ENCODE data around the gene PPM1M.

Gene PPM1M

DNA sequence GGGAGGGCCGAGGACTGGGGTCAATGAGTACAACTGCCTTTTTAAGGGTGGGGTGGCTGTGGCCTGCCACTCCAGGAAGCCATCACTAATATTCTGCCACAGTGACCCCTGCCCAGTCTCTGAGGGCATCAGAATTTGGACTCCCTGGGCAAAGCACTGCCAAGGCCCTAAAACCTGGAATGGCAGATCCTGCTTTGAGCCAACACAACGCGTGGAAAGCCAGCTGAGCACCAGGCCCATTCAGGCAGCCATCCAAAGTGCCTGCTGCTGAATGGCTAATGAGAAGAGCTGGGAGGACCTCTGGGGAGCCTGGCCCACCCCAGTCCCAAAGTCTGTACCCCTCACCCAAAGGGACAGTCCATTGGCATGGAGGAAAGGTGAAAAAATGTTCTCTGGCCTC lies 11.6 kb upstream of the PPM1M start:
- Histone ChIP-seq H3K9ac (ENCODE audit: low read length) (no peak overlapping the region), H3K27ac (ENCODE audit: low read depth, low read length) (no peak overlapping the region), H3K9me3 (ENCODE audit: low read length) (no peaks in the 10 kb centered on the region), H3K4me1 (ENCODE audit: insufficient read depth, low read length) (peaks cover 45% of the 10 kb centered on the region), H3K36me3 (ENCODE audit: insufficient read depth, low read length) (peaks cover 47% of the 10 kb centered on the region), H3K4me3 (ENCODE audit: low read depth in 1 of 2, low read length in 2 of 2) (no peak overlapping the region), H3K27me3 (ENCODE audit: control insufficient read depth in 1 of 2, insufficient read depth in 2 of 2, low read length in 2 of 2) (no peaks in the 10 kb centered on the region)

DNA sequence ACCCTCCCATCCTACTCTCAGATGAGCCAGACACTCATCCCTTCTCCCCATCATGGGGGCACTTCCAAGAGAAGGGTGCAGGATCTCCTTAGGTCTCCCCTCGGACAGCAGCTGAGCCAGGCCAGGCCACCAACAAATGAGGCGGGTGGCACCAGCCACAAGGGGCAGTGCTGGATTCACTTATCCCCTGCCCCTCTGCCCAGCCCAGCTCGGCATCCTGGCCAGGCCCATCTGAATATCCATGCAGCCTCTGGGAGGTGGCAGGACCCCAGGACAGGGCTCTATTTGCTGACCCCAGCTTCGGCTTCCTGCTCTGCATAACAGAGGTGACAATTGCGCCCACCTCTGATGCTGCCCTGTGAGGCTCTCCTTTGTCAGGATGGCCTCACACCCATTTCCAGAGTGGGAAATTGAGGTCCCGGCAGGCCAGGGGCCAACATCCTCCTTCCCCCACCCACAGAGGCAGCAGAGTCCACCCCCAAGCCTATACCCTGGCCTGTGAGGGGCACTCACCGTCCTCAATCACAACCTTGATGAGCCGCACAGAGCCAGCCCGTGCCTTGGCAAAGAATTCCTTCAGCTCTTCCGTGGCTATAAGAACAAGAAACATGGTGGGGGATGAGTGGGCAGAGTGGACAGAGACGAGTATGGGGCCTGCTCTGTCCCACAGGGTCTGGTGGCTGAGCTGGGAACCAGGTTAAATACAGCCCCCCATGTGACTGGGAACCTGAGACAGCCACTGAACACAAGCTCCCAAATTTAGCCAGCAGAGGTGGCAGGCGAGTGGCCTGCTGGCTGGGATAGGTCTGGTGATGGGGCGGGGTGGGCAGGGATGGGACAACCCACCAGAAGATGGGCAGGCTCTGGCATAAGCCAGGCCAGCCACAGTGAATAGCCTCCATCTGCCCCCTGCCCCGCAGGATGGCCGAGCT lies 10.8 kb upstream of the PPM1M start:
- Histone ChIP-seq H3K27me3 (ENCODE audit: control insufficient read depth in 1 of 2, insufficient read depth in 2 of 2, low read length in 2 of 2) (no peaks in the 10 kb centered on the region), H3K27ac (ENCODE audit: low read depth, low read length) (no peak overlapping the region), H3K4me1 (ENCODE audit: insufficient read depth, low read length) (peaks cover 47% of the 10 kb centered on the region), H3K9me3 (ENCODE audit: low read length) (no peaks in the 10 kb centered on the region), H3K9ac (ENCODE audit: low read length) (no peak overlapping the region), H3K36me3 (ENCODE audit: insufficient read depth, low read length) (peaks cover 39% of the 10 kb centered on the region), H3K4me3 (ENCODE audit: low read depth in 1 of 2, low read length in 2 of 2) (no peak overlapping the region)

DNA sequence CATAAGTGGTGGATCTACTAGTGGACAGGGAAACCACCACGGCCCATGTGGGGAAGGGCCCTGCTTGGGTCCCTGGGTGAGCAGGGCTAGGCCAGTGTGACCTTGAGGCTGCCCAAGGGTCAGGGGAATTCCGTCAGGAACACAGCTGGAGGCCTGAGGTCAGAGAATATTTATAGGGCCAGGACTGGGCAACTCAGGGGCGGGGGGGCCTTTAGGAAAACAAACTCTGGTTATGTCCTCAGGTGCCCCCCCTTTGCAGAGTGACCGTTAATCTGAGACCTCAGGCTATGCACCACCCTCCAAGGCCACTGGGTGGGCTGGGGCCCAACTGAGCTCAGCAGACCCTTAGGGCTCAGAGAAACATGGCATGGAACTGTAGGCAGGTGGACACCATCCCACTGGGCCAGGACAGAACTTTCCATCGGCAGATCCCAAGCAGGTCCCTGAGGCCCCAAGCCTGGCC lies 9.1 kb upstream of the PPM1M start:
- Histone ChIP-seq H3K9me3 (ENCODE audit: low read length) (no peaks in the 10 kb centered on the region), H3K4me1 (ENCODE audit: insufficient read depth, low read length) (peaks cover 53% of the 10 kb centered on the region), H3K27ac (ENCODE audit: low read depth, low read length) (peak overlapping the region; percentile 99), H3K9ac (ENCODE audit: low read length) (peak overlapping the region; percentile 63), H3K36me3 (ENCODE audit: insufficient read depth, low read length) (peaks cover 23% of the 10 kb centered on the region), H3K4me3 (ENCODE audit: low read depth in 1 of 2, low read length in 2 of 2) (no peak overlapping the region), H3K27me3 (ENCODE audit: control insufficient read depth in 1 of 2, insufficient read depth in 2 of 2, low read length in 2 of 2) (no peaks in the 10 kb centered on the region)

DNA sequence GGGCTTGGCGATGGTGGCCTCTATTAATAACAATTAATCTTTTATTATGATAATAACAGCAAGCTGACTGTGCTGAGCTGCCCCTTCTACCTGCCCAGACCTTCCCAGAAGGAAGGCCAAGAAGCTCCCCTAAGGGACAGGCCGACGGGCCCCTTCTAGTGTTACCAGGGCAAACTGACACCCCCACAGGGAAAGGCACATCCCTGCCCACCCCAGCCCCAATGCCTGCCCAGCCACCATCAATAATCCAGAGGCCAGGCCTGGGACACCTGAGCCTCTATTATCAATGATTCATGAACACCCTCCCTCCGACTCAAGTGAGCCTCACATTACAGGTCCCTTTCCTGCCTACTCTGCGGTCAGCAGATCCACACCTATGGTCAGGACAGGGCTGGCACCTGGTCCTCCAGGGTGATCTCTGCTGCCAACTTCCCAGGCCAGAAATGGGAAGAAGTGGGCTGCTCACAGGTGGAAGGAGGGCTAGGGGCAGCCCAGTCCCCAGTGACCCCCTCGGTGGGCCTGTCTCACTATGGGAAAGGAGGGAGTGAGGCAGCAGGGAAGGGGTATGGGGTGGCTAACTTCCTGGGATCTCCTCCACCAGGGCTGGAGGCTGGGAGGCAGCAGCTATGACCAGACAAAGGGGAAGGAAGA lies 8.4 kb upstream of the PPM1M start:
- peaks cover 53% of the 10 kb centered on the region for H3K4me1 ChIP-seq (ENCODE audit: insufficient read depth, low read length)
- peaks cover 16% of the 10 kb centered on the region for H3K36me3 ChIP-seq (ENCODE audit: insufficient read depth, low read length)
- H3K27me3 ChIP-seq (ENCODE audit: control insufficient read depth in 1 of 2, insufficient read depth in 2 of 2, low read length in 2 of 2): no peaks in the 10 kb centered on the region
- peak overlapping the region; percentile 63 for H3K9ac ChIP-seq (ENCODE audit: low read length)
- no peaks in the 10 kb centered on the region for H3K9me3 ChIP-seq (ENCODE audit: low read length)
- H3K27ac ChIP-seq (ENCODE audit: low read depth, low read length): peak overlapping the region; percentile 99
- peak overlapping the region in 1 of 2 donors; percentile 98 for H3K4me3 ChIP-seq (ENCODE audit: low read depth in 1 of 2, low read length in 2 of 2)

DNA sequence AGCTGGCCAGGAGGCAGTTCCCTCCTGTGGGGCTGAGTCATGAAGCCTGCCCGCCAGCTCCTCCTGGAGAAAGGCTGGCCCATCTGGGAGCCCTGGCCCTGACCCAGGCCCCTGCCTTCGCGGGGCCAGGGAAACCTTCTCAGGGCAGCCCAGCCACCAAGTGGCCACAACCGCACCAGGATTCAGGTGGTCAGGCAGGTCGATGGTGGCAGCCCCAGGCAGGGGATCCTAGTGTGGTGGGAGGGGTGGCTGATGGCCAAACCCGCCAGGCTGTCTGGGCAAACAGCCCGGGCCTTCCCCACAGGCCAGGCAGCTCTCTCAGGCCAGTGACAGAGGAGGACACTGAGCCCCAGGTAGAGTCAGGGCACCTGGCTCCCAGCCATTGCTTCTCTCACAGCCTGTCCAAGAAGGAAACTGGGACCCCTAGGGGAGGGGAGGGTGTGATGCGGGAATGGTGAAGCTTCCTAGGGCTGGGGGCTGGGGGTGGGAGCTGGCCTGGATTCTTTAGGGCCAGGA lies 7.8 kb upstream of the PPM1M start:
- no peaks in the 10 kb centered on the region for H3K9me3 ChIP-seq (ENCODE audit: low read length)
- peak overlapping the region; percentile 63 for H3K9ac ChIP-seq (ENCODE audit: low read length)
- peak overlapping the region; percentile 47 to 98 for H3K4me3 ChIP-seq (ENCODE audit: low read depth in 1 of 2, low read length in 2 of 2)
- peaks cover 15% of the 10 kb centered on the region for H3K36me3 ChIP-seq (ENCODE audit: insufficient read depth, low read length)
- H3K27me3 ChIP-seq (ENCODE audit: control insufficient read depth in 1 of 2, insufficient read depth in 2 of 2, low read length in 2 of 2): no peaks in the 10 kb centered on the region
- peak overlapping the region; percentile 99 for H3K27ac ChIP-seq (ENCODE audit: low read depth, low read length)
- peaks cover 53% of the 10 kb centered on the region for H3K4me1 ChIP-seq (ENCODE audit: insufficient read depth, low read length)

DNA sequence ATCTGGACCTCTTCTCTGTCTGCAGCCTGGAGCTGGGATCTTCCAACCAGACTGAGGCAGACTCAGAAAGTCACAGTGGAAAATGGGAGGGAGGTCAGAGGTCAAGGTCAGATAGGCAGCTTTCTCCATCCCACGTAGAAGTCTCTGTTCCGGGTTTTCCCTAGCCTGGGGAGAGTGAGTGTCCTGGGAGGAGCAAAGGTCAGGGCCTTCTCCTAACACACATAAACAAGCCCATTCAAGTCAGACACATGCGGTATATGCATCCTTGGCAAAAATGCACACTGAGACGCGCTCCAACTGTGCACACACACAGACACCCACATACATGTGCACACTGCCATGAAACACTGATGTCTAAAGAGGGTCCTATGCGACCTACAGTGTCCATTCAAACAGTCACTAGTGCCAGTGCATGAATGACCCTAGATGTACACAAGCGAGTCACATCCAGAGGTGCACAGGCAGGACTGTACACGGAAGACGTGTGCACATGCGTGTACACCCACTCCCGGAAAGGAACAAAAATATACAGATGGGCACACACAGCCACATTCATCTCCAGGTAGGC lies 7.3 kb upstream of the PPM1M start:
- Histone ChIP-seq H3K27me3 (ENCODE audit: control insufficient read depth in 1 of 2, insufficient read depth in 2 of 2, low read length in 2 of 2) (no peaks in the 10 kb centered on the region), H3K9ac (ENCODE audit: low read length) (peak overlapping the region; percentile 63), H3K36me3 (ENCODE audit: insufficient read depth, low read length) (peaks cover 15% of the 10 kb centered on the region), H3K4me3 (ENCODE audit: low read depth in 1 of 2, low read length in 2 of 2) (peak overlapping the region; percentile 47 to 98), H3K4me1 (ENCODE audit: insufficient read depth, low read length) (peaks cover 53% of the 10 kb centered on the region), H3K27ac (ENCODE audit: low read depth, low read length) (peak overlapping the region; percentile 99), H3K9me3 (ENCODE audit: low read length) (no peaks in the 10 kb centered on the region)

DNA sequence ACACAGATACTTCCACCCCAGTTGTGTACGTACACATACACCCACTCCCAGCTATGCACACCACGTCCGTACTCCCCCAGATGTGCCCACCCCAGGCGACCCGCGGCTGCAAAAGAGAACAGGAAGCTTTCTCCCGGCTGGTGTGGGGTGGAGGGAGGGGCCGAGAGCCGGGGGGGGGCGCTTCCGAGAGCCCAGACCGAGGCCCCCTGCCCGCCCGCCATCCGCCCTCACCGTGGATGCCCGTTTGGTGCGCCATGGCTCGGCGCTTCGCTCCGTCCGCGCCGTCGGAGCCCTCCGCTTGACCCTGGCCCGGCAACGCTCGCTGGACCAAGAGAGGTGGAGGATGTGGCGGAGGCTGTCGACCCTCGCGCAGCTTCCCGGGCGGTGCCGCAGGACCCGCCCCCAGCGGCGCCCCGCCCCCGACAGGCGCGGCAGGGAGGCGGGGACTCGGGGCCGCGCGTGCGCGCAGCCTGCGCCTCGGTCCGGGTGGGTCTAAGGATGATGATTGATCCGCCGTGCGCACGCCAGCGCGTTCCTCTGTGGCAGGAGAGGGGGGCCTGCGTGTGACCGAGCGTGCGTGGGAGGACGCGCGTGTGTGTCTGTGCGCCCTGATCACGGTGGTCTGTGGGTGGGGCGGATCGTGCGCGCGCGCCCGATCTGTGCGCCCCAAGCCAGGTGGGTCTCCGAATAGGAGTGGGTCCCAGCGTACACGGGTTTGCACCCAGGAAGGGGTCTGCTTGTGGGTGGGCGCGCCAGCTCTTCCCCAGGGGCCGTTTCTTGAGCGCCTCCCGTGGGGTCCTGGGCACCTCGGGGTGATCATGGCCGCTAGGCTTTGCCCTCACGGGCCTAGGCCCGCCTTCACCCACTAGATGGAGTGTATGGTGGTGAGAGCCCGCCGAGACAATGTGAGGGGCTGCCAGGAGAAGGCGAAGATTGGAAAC lies 6.5 kb upstream of the PPM1M start, which contains the start of gene TWF2:
Gene TWF2 (minus strand): TSS at position 398 of the 941 bp plus-strand sequence. CDS start 142 bp downstream, at position 256.
- Histone ChIP-seq H3K27me3 (ENCODE audit: control insufficient read depth in 1 of 2, insufficient read depth in 2 of 2, low read length in 2 of 2) (no peaks in the 10 kb centered on the region), H3K9me3 (ENCODE audit: low read length) (no peaks in the 10 kb centered on the region), H3K9ac (ENCODE audit: low read length) (peak within 1 kb of the TSS; percentile 63), H3K27ac (ENCODE audit: low read depth, low read length) (peak within 1 kb of the TSS; percentile 99), H3K36me3 (ENCODE audit: insufficient read depth, low read length) (peaks cover 15% of the 10 kb centered on the region), H3K4me3 (ENCODE audit: low read depth in 1 of 2, low read length in 2 of 2) (peak within 1 kb of the TSS; percentile 47 to 98), H3K4me1 (ENCODE audit: insufficient read depth, low read length) (peaks cover 51% of the 10 kb centered on the region)

DNA sequence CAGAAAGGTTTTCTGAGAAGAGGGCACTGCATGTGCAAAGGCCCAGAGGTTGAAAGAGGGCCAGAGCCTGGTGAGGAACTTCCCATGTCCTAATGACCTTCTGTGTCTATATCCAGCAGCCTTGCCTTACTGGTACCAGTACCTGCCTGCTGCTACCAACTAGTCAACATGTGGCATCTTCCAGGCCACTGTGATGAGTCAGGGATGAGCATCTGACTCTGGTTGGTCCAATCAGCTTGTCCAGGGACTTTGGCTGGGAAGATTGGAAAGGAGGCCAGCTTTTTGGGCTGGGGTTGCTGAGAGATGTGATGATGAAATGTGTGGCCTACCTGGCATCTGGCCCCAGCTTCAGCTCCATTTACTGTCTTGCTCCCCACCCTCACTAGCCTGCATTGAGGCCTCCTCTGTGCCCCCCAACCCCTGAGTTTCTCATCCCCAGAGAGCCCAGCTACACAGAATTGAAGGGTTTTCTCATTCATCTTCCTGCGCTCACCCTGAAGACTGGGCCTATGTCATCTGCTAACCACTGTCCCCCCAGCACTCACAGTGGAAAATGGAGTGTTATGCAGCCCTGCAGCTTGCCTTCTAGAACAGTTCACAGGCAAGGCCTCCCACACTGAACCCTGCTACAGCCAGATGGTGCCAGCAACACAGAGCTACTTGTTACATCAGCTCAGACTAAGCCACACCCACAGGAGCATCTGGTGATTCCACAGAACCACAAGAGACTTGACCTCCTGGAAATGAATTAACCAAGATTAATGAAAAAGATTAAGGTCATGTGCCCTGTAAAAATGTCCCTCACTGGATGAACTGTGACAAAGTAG lies 5.3 kb upstream of the PPM1M start:
- no peak overlapping the region for H3K4me3 ChIP-seq (ENCODE audit: low read depth in 1 of 2, low read length in 2 of 2)
- peaks cover 44% of the 10 kb centered on the region for H3K4me1 ChIP-seq (ENCODE audit: insufficient read depth, low read length)
- no peaks in the 10 kb centered on the region for H3K9me3 ChIP-seq (ENCODE audit: low read length)
- no peak overlapping the region for H3K9ac ChIP-seq (ENCODE audit: low read length)
- peak overlapping the region; percentile 99 for H3K27ac ChIP-seq (ENCODE audit: low read depth, low read length)
- H3K36me3 ChIP-seq (ENCODE audit: insufficient read depth, low read length): peaks cover 4% of the 10 kb centered on the region
- H3K27me3 ChIP-seq (ENCODE audit: control insufficient read depth in 1 of 2, insufficient read depth in 2 of 2, low read length in 2 of 2): no peaks in the 10 kb centered on the region

DNA sequence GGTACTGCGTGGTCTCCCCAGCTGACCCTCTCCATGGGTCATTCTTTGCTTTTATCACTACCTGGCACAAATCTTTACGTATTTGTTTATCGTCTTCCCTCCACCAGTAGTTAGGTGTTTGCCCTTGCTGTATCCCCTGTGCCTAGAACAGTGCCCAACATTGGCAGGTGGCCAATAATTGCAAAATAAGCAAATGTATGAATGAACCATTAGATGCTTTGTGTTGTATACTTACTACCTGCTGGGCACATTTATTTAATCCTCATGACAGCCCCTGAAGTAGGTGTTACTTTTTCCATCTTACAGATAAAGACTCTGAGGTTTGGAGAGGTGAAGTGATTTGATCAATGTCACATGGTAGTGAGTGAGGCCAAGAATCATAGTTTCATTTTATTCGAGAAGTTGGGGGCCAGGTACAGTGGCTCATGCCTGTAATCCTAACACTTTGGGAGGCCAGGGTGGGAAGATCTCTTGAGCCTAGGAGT lies 4.6 kb upstream of the PPM1M start:
- no peaks in the 10 kb centered on the region for H3K27me3 ChIP-seq (ENCODE audit: control insufficient read depth in 1 of 2, insufficient read depth in 2 of 2, low read length in 2 of 2)
- H3K4me1 ChIP-seq (ENCODE audit: insufficient read depth, low read length): peaks cover 39% of the 10 kb centered on the region
- H3K9me3 ChIP-seq (ENCODE audit: low read length): no peaks in the 10 kb centered on the region
- H3K36me3 ChIP-seq (ENCODE audit: insufficient read depth, low read length): no peaks in the 10 kb centered on the region
- no peak overlapping the region for H3K9ac ChIP-seq (ENCODE audit: low read length)
- H3K27ac ChIP-seq (ENCODE audit: low read depth, low read length): no peak overlapping the region
- H3K4me3 ChIP-seq (ENCODE audit: low read depth in 1 of 2, low read length in 2 of 2): no peak overlapping the region

DNA sequence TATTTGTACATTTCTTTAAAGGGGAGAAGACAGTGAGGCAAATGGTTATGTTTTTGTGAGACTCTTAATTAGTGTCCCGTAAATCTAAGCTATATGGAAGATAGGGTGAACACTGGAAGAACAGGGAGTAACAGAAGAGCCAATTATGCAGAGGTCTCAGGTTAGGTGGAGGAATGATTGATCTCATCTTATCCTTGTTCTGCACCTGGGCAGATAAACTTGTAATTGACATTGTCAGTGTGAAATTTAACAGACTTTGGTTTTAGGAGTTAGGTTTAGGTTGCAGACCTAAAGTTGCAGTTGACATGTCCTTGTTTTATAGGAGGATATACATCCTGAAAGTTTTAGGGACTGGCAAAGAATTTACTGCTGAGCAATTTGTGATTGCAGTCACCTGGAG lies 3.5 kb upstream of the PPM1M start:
- no peaks in the 10 kb centered on the region for H3K36me3 ChIP-seq (ENCODE audit: insufficient read depth, low read length)
- no peaks in the 10 kb centered on the region for H3K9me3 ChIP-seq (ENCODE audit: low read length)
- peaks cover 37% of the 10 kb centered on the region for H3K4me1 ChIP-seq (ENCODE audit: insufficient read depth, low read length)
- no peaks in the 10 kb centered on the region for H3K27me3 ChIP-seq (ENCODE audit: control insufficient read depth in 1 of 2, insufficient read depth in 2 of 2, low read length in 2 of 2)
- H3K4me3 ChIP-seq (ENCODE audit: low read depth in 1 of 2, low read length in 2 of 2): no peak overlapping the region
- no peak overlapping the region for H3K9ac ChIP-seq (ENCODE audit: low read length)
- H3K27ac ChIP-seq (ENCODE audit: low read depth, low read length): no peak overlapping the region
